ENCODE results near the gene ERFE. TPM values are rescaled to one million over a fixed set of nuclear protein-coding genes. Genes with fewer than 3 reads are reported as not detected.

The ERFE gene
- total and polyA plus RNA-seq, 9 of the 15 experiments (the other 6 are each of a cell fraction or from before 2014, with no cell fraction given), result 0.55 to 8.2 (median 3.7) TPM

- no peak overlapping the region for H3K4me3 ChIP-seq
- WGBS (ENCODE audit: insufficient coverage, low coverage, missing lambda C conversion rate), result 30% methylated on average over 21 of the region's 60 CpGs
- in situ Hi-C loops (cut with MboI), result no loop called here
- ChIA-PET CTCF (ENCODE audit: low intra/inter-chr PET ratio) (interaction anchor here (1.0 to 1.1 kb wide), 2 partner anchors 282 to 285 kb away, joined by 3 read pairs; no protein-coding TSS in a partner anchor), POLR2A (no interaction called here)
- no peak overlapping the region for H2AFZ ChIP-seq (ENCODE audit: low read depth, low read length)
- H3K27ac ChIP-seq (ENCODE audit: extremely low read depth, low read depth, low read length), result no peak overlapping the region
- ATAC-seq (no peak), FAIRE-seq (no peak), DNase-seq (ENCODE audit: extremely low read depth in 1 of 4, low spot score in 3 of 4) (no peak)
- no peaks in the 10 kb centered on the region for H3K36me3 ChIP-seq (ENCODE audit: control insufficient read depth, insufficient read depth, low read length)
- BruUV-seq (replicated peaks), result no TSS peak
- no peaks in the 10 kb centered on the region for H3K79me2 ChIP-seq (ENCODE audit: control insufficient read depth, insufficient read depth, low read length)
- intact Hi-C loops (cut with micrococcal nuclease), result no loop called here
- TF ChIP-seq CREM (IDR thresholded peaks at IDR 0.05; ENCODE audit: low read depth), result no peak
- TF ChIP-seq CXXC5 (CRISPR knock-in tag; IDR thresholded peaks at IDR 0.05), result no peak
- no peak for TF ChIP-seq E2F5 (CRISPR knock-in tag; IDR thresholded peaks at IDR 0.05)
- TF ChIP-seq ADNP (tag; IDR thresholded peaks at IDR 0.05), result no peak
- TF ChIP-seq DACH1 (IDR thresholded peaks at IDR 0.05; ENCODE audit: partially characterized antibody), result no peak
- no peak for TF ChIP-seq HNRNPK (IDR thresholded peaks at IDR 0.05; ENCODE audit: low read depth, low read length, poor library complexity, severe bottlenecking)
- no peak for TF ChIP-seq ZNF121 (CRISPR knock-in tag; conservative IDR thresholded peaks at IDR 0.05)
- TF ChIP-seq PRPF4 (IDR thresholded peaks at IDR 0.05; ENCODE audit: insufficient read depth, low read depth, low read length, poor library complexity, severe bottlenecking), result no peak
- no peak for TF ChIP-seq TAL1 (IDR thresholded peaks at IDR 0.05)
- no peak for TF ChIP-seq GTF3C2 (IDR thresholded peaks at IDR 0.05; ENCODE audit: borderline replicate concordance, extremely low read depth, insufficient read length)
- H4K20me1 ChIP-seq (replicated peaks; ENCODE audit: control insufficient read depth, insufficient read depth, low read length), result peaks cover 2% of the 10 kb centered on the region; the same call in 1 of the 2 replicates
- H3K9me3 ChIP-seq (replicated peaks; ENCODE audit: control insufficient read depth, insufficient read depth, low read depth, low read length), result no peaks in the 10 kb centered on the region
- peaks cover 6 to 60% of the 10 kb centered on the region in 2 experiments; a peak in 4 of 5 replicates for H3K4me1 ChIP-seq (replicated peaks in 1 of 2; ENCODE audit: control insufficient read depth in 2 of 2, insufficient read depth in 2 of 2, low read length in 2 of 2)
- H3K9me1 ChIP-seq (ENCODE audit: control insufficient read depth, insufficient read depth, low read length), result no peaks in the 10 kb centered on the region
- H3K4me2 ChIP-seq (ENCODE audit: insufficient read depth, low read length), result no peak overlapping the region
- H3K9ac ChIP-seq (ENCODE audit: insufficient read depth in 1 of 2, low read depth in 2 of 2, low read length in 2 of 2), result no peak overlapping the region
- H3K27me3 ChIP-seq (ENCODE audit: control insufficient read depth in 2 of 2, insufficient read depth in 2 of 2, low read length in 2 of 2), result peaks cover 0 to 5% of the 10 kb centered on the region in 2 experiments; a peak in 2 of 5 replicates
Observed at GRCh38 chr2:238140721-238141540, 17.8 kb upstream of the ERFE start.

Measured in K562 (cell line).